Measurements from ENCODE around the gene USP6NL.

GRCh38 chr10:11498399-11498798 is 113.1 kb downstream of the USP6NL start:
- TF ChIP-seq CTCF (IDR thresholded peaks at IDR 0.05) (no peak), POLR2AphosphoS5 (IDR thresholded peaks at IDR 0.05) (no peak), POLR2A (IDR thresholded peaks at IDR 0.05; ENCODE audit: low read depth) (no peak)

Measured in esophagus muscularis mucosa (tissue), 3 donors.